NCI-H1417 treated with DMSO at 0.1 percent for 48 hours (cell line): ENCODE results near the gene UBTD1.
"Not testable (repeated sequence)": the region's sequence is repeated elsewhere in the genome, so short reads cannot be mapped to it uniquely, and the experiment has no call there.

ENCODE experiments used
- DNase-seq: peaks from one replicate; lab custom pipeline; 2025; lab: John Stamatoyannopoulos, UW

UBTD1 gene

GRCh38 chr10:97515271-97515978, 16.7 kb downstream of the UBTD1 start:
- no peak for DNase-seq

DNA sequence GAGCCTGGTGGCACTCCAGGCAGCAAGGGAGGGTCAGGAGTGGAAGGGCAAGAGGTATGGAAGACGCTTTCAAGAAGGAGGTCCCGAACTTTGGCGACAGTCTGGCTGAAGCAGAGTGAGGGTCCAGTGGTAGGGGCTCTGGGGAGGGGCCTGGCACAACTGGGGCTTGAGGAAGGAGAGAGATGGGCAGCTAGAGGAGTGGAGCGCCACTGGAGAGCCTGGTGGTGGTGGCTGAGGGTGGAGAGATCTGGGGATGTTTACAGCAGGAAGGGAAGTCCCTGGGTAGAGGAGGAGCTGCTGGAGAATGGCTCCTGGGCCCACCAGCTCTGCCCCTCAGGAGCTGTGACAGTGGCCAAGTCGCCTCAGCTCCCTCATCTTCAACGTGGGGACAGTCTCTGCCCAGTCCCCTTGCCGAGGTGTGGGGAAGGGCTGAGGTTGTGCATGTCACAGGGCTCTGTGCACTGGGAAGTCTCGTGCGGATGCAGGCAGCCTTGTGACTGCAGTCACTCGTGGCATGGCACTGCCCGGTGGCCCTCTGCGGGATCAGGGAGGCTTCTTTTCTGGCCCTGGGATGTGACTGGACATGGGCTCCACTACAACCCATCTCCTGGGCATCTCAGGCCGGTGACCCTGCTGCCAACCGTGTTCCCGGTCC, 18.5 kb downstream of the UBTD1 start:
- no peak for DNase-seq

DNA sequence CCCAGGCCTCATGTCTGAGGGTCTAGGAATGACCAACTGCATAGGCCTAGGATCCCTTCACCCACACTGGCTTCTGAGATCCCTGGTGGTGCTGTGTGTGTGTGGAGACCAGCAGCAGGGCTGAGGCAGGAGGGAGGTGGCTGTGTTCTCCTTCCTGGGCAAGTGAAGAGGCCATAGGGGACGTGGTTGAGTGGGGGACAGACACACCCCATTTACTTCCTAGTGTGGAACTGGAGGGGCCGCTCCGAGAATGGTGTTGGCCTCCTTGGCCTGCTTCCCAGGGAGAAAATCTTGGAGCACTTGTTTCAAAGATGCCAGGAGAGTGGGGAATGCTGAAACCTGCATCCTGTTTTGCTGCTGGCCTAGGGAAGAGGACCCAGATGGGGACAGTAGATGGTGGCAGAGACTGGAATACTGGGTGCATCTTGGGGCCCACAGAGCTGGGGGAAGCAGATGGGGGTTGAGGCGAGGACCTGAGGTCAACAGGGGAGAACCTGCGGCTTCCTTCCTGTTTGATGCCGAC, 19.1 kb downstream of the UBTD1 start:
- no peak for DNase-seq

- DNase-seq: no peak
Measured at GRCh38 chr10:97518301-97519043, 19.7 kb downstream of the UBTD1 start.

DNA sequence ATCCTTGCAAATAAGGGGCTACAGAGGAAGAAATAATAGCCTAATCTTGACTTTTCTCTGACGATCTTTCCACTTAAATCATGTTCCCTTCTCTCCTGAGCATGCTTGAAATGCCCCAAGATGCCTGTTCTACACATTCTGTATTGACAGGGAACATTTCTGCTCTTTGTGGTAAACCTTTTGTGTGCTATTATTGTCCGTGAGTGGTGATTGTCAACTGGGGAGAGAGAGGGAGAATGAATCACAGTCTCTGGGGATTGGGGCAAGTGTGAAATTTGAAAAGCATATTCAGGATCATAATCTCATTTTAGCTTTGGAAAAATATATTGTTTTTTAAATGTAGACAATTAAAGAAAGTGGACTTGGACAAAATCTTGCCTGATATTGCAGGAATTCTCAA, 20.6 kb downstream of the UBTD1 start:
- DNase-seq: no peak

GRCh38 chr10:97520520-97520919, 21.8 kb downstream of the UBTD1 start:
- DNase-seq: no peak

GRCh38 chr10:97520978-97521761, 22.4 kb downstream of the UBTD1 start:
- no peak for DNase-seq

DNA sequence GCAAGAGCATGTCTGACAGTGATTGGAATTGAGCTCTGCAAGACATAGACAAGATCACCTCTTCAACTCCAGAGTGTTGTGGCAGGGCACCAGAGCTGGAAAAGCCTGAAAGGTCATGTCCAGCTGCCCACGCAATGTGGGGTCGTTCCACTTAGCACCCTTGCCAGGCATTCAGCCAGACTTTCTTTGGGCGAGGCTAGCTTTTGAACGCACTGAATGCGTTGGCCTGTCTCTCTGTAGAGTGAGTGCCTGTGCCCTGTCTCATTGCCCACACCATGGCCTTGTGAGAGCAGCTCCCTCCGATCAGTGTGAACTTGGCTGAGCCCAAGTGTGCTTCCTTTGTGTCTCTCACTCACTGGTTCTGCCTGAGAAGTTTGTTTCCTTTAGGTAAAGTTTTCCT, 23.3 kb downstream of the UBTD1 start:
- no peak for DNase-seq

DNA sequence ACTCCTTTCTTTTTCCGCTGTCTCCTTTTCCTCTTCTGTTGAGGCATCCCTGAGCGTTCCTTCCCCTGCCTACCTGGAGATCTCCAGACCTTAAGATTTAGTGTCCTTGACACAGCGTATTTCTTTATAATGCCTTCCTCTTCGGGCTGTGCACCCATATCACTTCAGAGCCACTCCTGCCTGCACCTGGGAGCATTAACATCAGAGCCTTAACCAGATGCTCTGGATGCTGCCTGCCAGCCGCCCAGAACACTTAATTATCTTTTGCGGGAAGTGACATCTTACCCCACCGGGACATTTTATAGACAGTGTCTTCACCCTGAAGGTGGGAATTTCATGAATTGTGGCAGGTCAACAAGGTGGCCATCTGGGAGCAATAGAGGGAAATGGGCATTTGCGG, 24.2 kb downstream of the UBTD1 start:
- DNase-seq: no peak

- DNase-seq: no peak
Measured at GRCh38 chr10:97525086-97525485, 26.4 kb downstream of the UBTD1 start.

GRCh38 chr10:97525683-97526110, 27.0 kb downstream of the UBTD1 start:
- DNase-seq: no peak

DNA sequence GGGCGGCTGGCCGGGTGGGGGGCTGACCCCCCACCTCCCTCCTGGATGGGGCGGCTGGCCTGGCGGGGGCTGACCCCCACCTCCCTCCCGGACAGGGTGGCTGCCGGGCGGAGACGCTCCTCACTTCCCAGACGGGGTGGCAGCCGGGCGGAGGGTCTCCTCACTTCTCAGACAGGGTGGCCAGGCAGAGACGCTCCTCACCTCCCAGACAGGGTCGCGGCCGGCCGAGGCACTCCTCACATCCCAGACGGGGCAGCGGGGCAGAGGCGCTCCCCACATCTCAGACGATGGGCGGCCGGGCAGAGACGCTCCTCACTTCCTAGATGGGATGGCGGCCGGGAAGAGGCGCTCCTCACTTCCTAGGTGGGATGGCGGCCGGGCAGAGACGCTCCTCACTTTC, 30.2 kb downstream of the UBTD1 start:
- not testable (repeated sequence) for DNase-seq

DNA sequence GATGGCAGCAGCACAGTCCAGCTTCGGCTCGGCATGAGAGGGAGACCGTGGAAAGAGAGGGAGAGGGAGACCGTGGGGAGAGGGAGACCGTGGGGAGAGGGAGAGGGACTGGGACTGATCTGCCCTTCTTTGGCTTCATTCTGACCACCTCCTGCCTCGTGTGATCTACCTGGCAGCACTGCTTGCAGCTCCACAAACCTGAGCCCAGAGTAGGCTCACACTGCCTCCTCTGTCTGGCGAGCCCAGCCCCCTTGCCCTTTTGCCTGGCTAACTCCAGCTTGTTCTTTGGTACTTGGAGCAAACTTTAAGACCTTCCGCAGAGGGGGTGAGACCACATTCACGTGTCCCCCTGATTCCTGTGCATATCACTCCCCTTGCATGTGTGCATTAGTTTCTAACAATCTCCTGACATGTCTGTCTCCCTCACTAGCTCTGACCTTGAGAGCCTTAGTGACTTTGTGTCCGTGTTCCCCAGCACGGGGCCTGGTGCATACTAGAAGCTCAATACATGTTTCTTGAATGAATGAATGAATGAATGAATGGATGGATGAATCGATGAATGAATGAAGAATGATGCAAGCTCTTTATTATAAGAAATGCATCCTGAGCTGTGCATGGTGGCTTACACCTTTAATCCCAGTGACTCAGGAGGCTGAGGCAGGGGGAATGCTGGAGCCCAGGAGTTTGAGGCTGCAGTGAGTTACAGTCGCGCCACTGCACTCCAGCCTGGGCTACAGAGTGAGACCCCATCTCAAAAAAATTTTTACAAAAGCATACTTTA, 31.2 kb downstream of the UBTD1 start:
- DNase-seq: no peak

DNA sequence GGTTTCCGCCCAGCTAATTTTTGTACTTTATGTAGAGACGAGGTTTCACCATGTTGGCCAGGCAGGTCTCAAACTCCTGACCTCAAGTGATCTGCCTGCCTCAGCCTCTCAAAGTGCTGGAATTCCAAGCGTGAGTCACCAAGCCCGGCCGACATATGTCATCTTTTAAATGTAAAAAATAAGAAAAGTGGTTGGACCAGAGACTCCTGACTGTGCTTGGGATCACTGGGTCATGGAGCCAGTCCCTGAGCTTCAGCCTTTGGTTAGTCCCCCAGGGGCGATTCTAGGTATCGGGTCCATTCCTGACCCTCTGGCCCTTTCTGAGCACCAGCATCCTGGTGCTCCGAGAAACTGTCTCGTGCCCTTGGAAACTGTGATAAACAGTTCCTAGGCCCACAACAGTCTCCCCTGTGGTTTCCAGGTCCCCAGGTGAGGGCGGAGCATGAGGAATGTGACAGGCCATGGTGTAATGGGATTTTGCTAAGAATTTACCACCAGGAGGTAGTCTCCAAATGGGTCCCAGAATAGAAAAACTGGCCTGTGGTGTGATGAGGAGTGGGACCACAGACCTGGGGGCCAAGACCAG, 32.8 kb downstream of the UBTD1 start:
- DNase-seq: no peak

- no peak for DNase-seq
Measured at GRCh38 chr10:97532935-97533671, 34.4 kb downstream of the UBTD1 start.

GRCh38 chr10:97533888-97534287, 35.2 kb downstream of the UBTD1 start:
- DNase-seq: no peak

DNA sequence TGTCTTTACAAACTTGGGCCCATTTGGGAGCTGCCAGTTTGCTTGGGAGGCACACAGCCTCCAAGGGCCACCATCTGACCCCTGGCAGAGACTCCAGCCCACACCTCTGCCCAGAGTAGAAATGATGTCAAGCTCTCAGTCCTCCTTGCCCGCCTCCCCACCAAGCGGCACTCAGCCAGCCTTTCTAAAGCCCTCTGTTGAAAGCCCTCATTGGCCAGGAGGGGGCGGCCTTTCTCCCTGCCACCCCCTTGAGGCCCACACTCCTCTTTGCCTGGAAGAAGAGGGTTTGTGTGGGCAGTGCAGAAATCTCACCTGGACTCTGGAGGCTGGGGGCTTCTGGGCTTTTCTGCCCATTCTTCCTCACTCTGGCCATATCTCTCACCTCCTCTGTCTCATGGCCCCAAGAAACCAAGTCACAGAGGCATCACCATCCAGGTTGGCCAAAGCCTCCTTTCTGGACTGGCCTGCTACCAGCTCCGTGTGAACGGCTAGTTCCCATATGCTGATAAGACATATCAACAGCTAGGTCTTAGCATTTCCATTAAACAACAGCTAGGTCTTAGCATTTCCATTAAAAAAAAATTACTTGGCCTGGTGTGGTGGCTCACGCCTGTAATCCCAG, 36.1 kb downstream of the UBTD1 start:
- DNase-seq: no peak

GRCh38 chr10:97537186-97537869, 38.6 kb downstream of the UBTD1 start:
- no peak for DNase-seq

DNA sequence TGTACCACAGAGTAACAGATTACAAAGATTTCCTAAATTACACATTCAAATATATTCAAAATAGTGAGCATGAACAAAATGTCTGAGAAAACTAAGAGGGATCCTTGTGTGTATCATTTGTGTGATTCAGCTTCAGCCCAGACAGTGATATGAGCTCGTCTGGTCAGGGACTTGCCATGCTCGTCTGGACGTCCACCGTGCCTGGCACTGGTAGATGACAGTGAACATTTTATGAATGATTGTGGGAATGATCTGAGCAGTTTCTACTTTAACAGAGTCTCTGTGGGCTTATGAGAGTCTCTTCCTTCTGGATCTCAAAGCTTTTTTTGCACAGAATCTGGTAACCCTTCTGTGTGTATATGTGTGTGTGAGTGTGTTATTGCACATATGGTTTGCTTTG, 39.7 kb downstream of the UBTD1 start:
- no peak for DNase-seq
